HepG2 (cell line): ENCODE data around the gene PPP4R1. TPM values are rescaled to one million over a fixed set of nuclear protein-coding genes. Genes with fewer than 3 reads are reported as not detected.

Source experiments
- ATAC-seq: fragments of 200-7000 bp; cut with Tn5 transposase; 3 replicates; pipeline ENCODE4 v1.9.1; 2020; ENCODE audit warnings: mild to moderate bottlenecking, moderate library complexity
- BruUV-seq: library from RNA; stranded (reverse); fragments of 400-500 nt; replicated peaks from 2 replicates; lab custom pipeline; 2021; lab: Mats Ljungman, UMichigan
- CTCF ChIA-PET: fragments of 300-600 bp; formaldehyde crosslinking; extraction: SDS; loops from one replicate; lab custom pipeline; 2021; ENCODE audit warnings: low total read pairs, inconsistent platforms, low intra/inter-chr PET ratio; lab: Yijun Ruan, JAX
- POLR2A ChIA-PET: fragments of 350-600 bp; sonication (Branson Sonifier 250); formaldehyde crosslinking; loops from one replicate; lab custom pipeline; 2020; ENCODE audit warnings: antibody characterized with exemption, inconsistent platforms; lab: Yijun Ruan, JAX
- DNase-seq: peaks from one replicate; pipeline ENCODE4 v3.0.0-alpha.2; 2015; ENCODE audit warnings: low spot score
- FAIRE-seq: peaks from 3 replicates; lab custom pipeline; 2011; peaks lifted over from hg19 to GRCh38; lab: Jason Lieb, UNC
- H2AFZ ChIP-seq: one replicate; pipeline ENCODE4 v1.6.1; 2011; ENCODE audit warnings: low read length, inconsistent platforms
- H3K27ac ChIP-seq: fragments of 300-600 bp; 3 replicates; pipeline ENCODE4 v1.8.0; 2011; ENCODE audit warnings: mixed run types, mild to moderate bottlenecking, mixed read lengths, low read length, inconsistent platforms; ENCODE audit not compliant: insufficient read depth; ENCODE audit errors: extremely low read length
- H3K27me3 ChIP-seq, 2 experiments: fragments of 200-600 bp in 1 of 2; 2 replicates in 1 of 2; 3 replicates in 1 of 2; pipeline versions ENCODE4 v1.6.0 to v1.8.0; 2011; ENCODE audit warnings: low read length in 2 of 2, mild to moderate bottlenecking in 2 of 2, moderate library complexity in 2 of 2, inconsistent platforms in 1 of 2; ENCODE audit not compliant: insufficient read depth in 2 of 2, control insufficient read depth in 1 of 2
- H3K36me3 ChIP-seq, 2 experiments: fragments of 200-600 bp in 1 of 2; replicated peaks in 1 of 2; 2 replicates in 1 of 2; 3 replicates in 1 of 2; pipeline versions ENCODE4 v1.5.1 to v1.8.0; 2011; ENCODE audit warnings: low read length in 2 of 2, inconsistent platforms in 1 of 2; ENCODE audit not compliant: insufficient read depth in 2 of 2, control insufficient read depth in 1 of 2
- H3K4me1 ChIP-seq: 2 replicates; pipeline ENCODE4 v1.5.1; 2012; ENCODE audit warnings: low read length, inconsistent platforms; ENCODE audit not compliant: insufficient read depth
- H3K4me2 ChIP-seq: 2 replicates; pipeline ENCODE4 v1.6.0; 2011; ENCODE audit warnings: low read depth, low read length, inconsistent platforms
- H3K4me3 ChIP-seq, 3 experiments: fragments of 200-600 bp in 1 of 3; sonication (generic), shearing (Covaris generic) in 1 of 3; replicated peaks in 1 of 3; 2 replicates each; pipeline ENCODE4 v1.5.1; 2011 to 2016; ENCODE audit warnings: low read length in 3 of 3, inconsistent platforms in 2 of 3, low read depth in 2 of 3, mild to moderate bottlenecking in 2 of 3, control low read depth in 1 of 3, mixed read lengths in 1 of 3; ENCODE audit not compliant: insufficient read depth in 1 of 3
- H3K79me2 ChIP-seq: one replicate; pipeline ENCODE4 v1.6.1; 2011; ENCODE audit warnings: low read length, inconsistent platforms; ENCODE audit not compliant: insufficient read depth
- H3K9ac ChIP-seq: 2 replicates; pipeline ENCODE4 v1.6.0; 2011; ENCODE audit warnings: mild to moderate bottlenecking, low read depth, low read length, inconsistent platforms; ENCODE audit not compliant: insufficient read depth
- H3K9me3 ChIP-seq: 2 replicates; pipeline ENCODE4 v1.5.1; 2012; ENCODE audit warnings: mild to moderate bottlenecking, low read length
- H4K20me1 ChIP-seq: 2 replicates; pipeline ENCODE4 v1.6.0; 2011; ENCODE audit warnings: inconsistent platforms, mild to moderate bottlenecking, low read length, moderate library complexity; ENCODE audit not compliant: insufficient read depth
- CREM ChIP-seq, 2 experiments: sonication (generic) in 1 of 2; formaldehyde crosslinking in 1 of 2; IDR thresholded peaks; 2 replicates each; pipeline versions ENCODE4 v1.4.0 to v1.6.1; 2016 to 2020; ENCODE audit warnings: antibody characterized with exemption in 1 of 2, mild to moderate bottlenecking in 1 of 2, missing genetic modification reagents in 1 of 2
- ESRRA ChIP-seq: sonication (generic); formaldehyde crosslinking; IDR thresholded peaks from 2 replicates; pipeline ENCODE4 v1.5.1; 2020; ENCODE audit warnings: mild to moderate bottlenecking, low read depth, missing genetic modification reagents
- ISX ChIP-seq: sonication (generic); formaldehyde crosslinking; conservative IDR thresholded peaks from 2 replicates; pipeline ENCODE4 v1.5.0; 2020; ENCODE audit warnings: missing genetic modification reagents
- MIXL1 ChIP-seq: IDR thresholded peaks from 2 replicates; pipeline ENCODE4 v1.6.1; 2016
- NKX3-1 ChIP-seq: sonication (generic); formaldehyde crosslinking; IDR thresholded peaks from 2 replicates; pipeline ENCODE4 v1.5.0; 2020; ENCODE audit warnings: missing genetic modification reagents
- SALL2 ChIP-seq: sonication (generic); formaldehyde crosslinking; IDR thresholded peaks from 2 replicates; pipeline ENCODE4 v1.8.1; 2023; ENCODE audit warnings: mild to moderate bottlenecking, missing genetic modification reagents, inconsistent platforms
- XBP1 ChIP-seq: sonication (generic); formaldehyde crosslinking; IDR thresholded peaks from 2 replicates; pipeline ENCODE4 v1.5.0; 2020; ENCODE audit warnings: missing genetic modification reagents
- YEATS4 ChIP-seq: sonication (generic); formaldehyde crosslinking; IDR thresholded peaks from 2 replicates; pipeline ENCODE4 v1.4.0; 2020; ENCODE audit warnings: missing genetic modification reagents, borderline replicate concordance
- ZNF224 ChIP-seq: sonication (generic); formaldehyde crosslinking; IDR thresholded peaks from 2 replicates; pipeline ENCODE4 v1.5.0; 2020; ENCODE audit warnings: mild to moderate bottlenecking, missing genetic modification reagents
- ZNF546 ChIP-seq: sonication (generic); formaldehyde crosslinking; conservative IDR thresholded peaks from 2 replicates; pipeline ENCODE4 v1.8.1; 2023; ENCODE audit warnings: mild to moderate bottlenecking, missing genetic modification reagents
- ZNF605 ChIP-seq: sonication (generic); formaldehyde crosslinking; IDR thresholded peaks from 2 replicates; pipeline ENCODE4 v1.8.0; 2022; ENCODE audit warnings: mild to moderate bottlenecking, missing genetic modification reagents
- ZNF615 ChIP-seq: sonication (generic); formaldehyde crosslinking; IDR thresholded peaks from 2 replicates; pipeline ENCODE4 v1.5.0; 2020; ENCODE audit warnings: mild to moderate bottlenecking, missing genetic modification reagents, borderline replicate concordance
- ZNF883 ChIP-seq: sonication (generic); formaldehyde crosslinking; IDR thresholded peaks from 2 replicates; pipeline ENCODE4 v1.5.1; 2020; ENCODE audit warnings: mild to moderate bottlenecking, missing genetic modification reagents; ENCODE audit errors: not compliant biosample characterization
- WGBS: methylation state at CpG from one replicate; pipeline ENCODE4 v1.1.6; 2017; ENCODE audit warnings: low lambda C conversion rate; 5-methylcytosine and 5-hydroxymethylcytosine counted together
- in situ Hi-C: cut with HindIII; loops from 2 replicates; pipeline ENCODE4 v1.10.0; 2017; ENCODE audit warnings: low pct_unique_long_range_greater_than_20kb; ENCODE audit not compliant: extremely low pct_ligation_motif_present
- intact Hi-C: fragments of 100-400 bp; cut with micrococcal nuclease; formaldehyde crosslinking; loops from one replicate; pipeline ENCODE4 v1.10.0; 2022; ENCODE audit not compliant: unreplicated experiment
- polyA plus RNA-seq, 8 experiments: library from polyadenylated mRNA; depleted of rRNA in 3 of 8; stranded (reverse) in 7 of 8; unstranded in 1 of 8; fragments of >200 nt; fragmentation: Illumina TruSeq in 4 of 8; extraction: Trizol in 4 of 8; gene quantifications; 2 replicates each; pipeline versions ENCODE4 v1.2.1 to v1.2.3, GENCODE V29; 2011 to 2016; ENCODE audit warnings: low read depth in 4 of 8, missing spikeins in 1 of 8, mixed read lengths in 1 of 8; ENCODE audit not compliant: insufficient read depth in 1 of 8
- total RNA-seq, 5 experiments: library from RNA; depleted of rRNA; stranded (reverse); fragments of >200 nt; fragmentation: Illumina TruSeq; extraction: Trizol; gene quantifications; 2 replicates each; pipeline ENCODE4 v1.2.3, GENCODE V29; 2016; ENCODE audit warnings: low read depth in 1 of 5
- TF ChIP-seq, protein P1 (sequence below): IDR thresholded peaks from 2 replicates; pipeline ENCODE4 v1.6.1; 2016; ENCODE audit warnings: low read depth, control low read depth
- TF ChIP-seq, protein P2 (sequence below): sonication (generic); formaldehyde crosslinking; IDR thresholded peaks from 2 replicates; pipeline ENCODE4 v1.8.1; 2023; ENCODE audit warnings: mild to moderate bottlenecking, missing genetic modification reagents
- TF ChIP-seq, protein P3 (sequence below): IDR thresholded peaks from 2 replicates; pipeline ENCODE4 v1.6.1; 2016; ENCODE audit warnings: missing genetic modification reagents, missing compliant biosample characterization

Gene PPP4R1
- total and polyA plus RNA-seq, 2 of the 13 experiments (the other 11 are each of a cell fraction or from before 2014, with no cell fraction given) = 66.5 to 72.4 TPM

DNA sequence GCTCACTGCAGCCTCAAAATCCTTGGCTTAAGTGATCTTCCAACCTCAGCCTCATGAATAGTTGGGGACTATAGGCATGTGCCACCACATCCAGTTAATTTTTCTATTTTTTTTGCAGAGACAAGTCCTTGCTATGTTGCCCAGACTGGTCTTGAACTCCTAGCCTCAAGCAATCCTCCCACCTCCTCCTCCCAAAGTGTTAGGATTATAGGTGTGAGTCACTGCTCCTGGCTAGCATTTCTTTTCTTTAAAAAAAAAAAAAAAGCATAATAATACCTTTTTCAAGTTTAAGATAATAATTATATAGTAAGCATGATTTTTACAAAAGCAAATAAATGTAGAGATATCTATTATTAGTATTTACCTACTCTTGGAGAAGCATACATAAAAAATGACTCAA, 36.1 kb downstream of the PPP4R1 start:
- Histone ChIP-seq H3K27me3 (no peaks in the 10 kb centered on the region), H3K36me3 (peaks cover 4 to 65% of the 10 kb centered on the region in 2 experiments), H3K9me3 (no peaks in the 10 kb centered on the region), H3K4me3 (no peak overlapping the region), H2AFZ (no peak overlapping the region), H3K9ac (no peak overlapping the region), H3K4me2 (no peak overlapping the region), H4K20me1 (peaks cover 7% of the 10 kb centered on the region; the same call in 1 of the 2 replicates), H3K4me1 (peaks cover 9% of the 10 kb centered on the region), H3K27ac (no peak overlapping the region), H3K79me2 (peaks cover 2% of the 10 kb centered on the region)
- in situ Hi-C loops = no loop called here
- CTCF ChIA-PET = no interaction called here
- POLR2A ChIA-PET = no interaction called here
- TF ChIP-seq ZNF605 (CRISPR knock-in tag) = no peak
- TF ChIP-seq MIXL1 (CRISPR knock-in tag) = no peak
- TF ChIP-seq SALL2 = no peak
- TF ChIP-seq ZNF546 = no peak
- FAIRE-seq (no peak), DNase-seq (no peak), ATAC-seq (no peak)
- intact Hi-C loops = loop anchor here (5.0 to 10.0 kb wide), 4 partner anchors 34 to 214 kb away; partner anchors contain the start of gene PPP4R1
- BruUV-seq = no TSS peak

DNA sequence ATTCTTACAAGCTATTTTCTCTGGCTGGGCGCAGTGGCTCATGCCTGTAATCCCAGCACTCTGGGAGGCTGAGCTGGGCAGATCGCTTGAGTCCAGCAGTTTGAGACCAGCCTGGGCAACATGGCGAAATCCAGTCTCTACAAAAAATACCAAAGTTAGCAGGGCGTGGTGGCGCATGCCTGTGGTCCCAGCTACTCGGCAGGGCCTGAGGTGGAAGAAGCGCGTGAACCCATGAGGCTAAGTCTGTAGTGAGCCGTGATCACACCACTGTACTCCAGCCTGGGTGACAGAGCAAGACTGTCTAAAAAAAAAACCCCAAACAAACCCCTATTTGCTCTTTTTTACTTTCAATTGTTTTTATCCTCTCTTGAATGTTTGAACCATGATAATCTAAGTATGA, 37.0 kb downstream of the PPP4R1 start:
- in situ Hi-C loops (no loop called here), intact Hi-C loops (loop anchor here (5.0 to 10.0 kb wide), 4 partner anchors 35 to 215 kb away; partner anchors contain the start of gene PPP4R1)
- 98% methylated on average over 9 of the region's 9 CpGs for WGBS
- Histone ChIP-seq H3K4me3 (no peak overlapping the region), H3K9ac (no peak overlapping the region), H3K27me3 (no peaks in the 10 kb centered on the region), H3K27ac (no peak overlapping the region), H4K20me1 (peaks cover 7% of the 10 kb centered on the region; the same call in 1 of the 2 replicates), H3K4me1 (peaks cover 9% of the 10 kb centered on the region), H3K79me2 (peaks cover 2% of the 10 kb centered on the region), H3K9me3 (no peaks in the 10 kb centered on the region), H3K4me2 (no peak overlapping the region), H3K36me3 (peaks cover 2 to 57% of the 10 kb centered on the region in 2 experiments), H2AFZ (no peak overlapping the region)
- FAIRE-seq (no peak), DNase-seq (no peak), ATAC-seq (no peak)
- CTCF ChIA-PET = no interaction called here
- BruUV-seq = no TSS peak
- TF ChIP-seq ZNF883 (CRISPR knock-in tag) = no peak
- TF ChIP-seq ZNF615 (CRISPR knock-in tag) = no peak
- no peak for TF ChIP-seq CREM (IDR thresholded peaks at IDR 0.05)
- TF ChIP-seq CREM (CRISPR knock-in tag; IDR thresholded peaks at IDR 0.05) = no peak
- TF ChIP-seq, protein P1, sequence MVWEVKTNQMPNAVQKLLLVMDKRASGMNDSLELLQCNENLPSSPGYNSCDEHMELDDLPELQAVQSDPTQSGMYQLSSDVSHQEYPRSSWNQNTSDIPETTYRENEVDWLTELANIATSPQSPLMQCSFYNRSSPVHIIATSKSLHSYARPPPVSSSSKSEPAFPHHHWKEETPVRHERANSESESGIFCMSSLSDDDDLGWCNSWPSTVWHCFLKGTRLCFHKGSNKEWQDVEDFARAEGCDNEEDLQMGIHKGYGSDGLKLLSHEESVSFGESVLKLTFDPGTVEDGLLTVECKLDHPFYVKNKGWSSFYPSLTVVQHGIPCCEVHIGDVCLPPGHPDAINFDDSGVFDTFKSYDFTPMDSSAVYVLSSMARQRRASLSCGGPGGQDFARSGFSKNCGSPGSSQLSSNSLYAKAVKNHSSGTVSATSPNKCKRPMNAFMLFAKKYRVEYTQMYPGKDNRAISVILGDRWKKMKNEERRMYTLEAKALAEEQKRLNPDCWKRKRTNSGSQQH (CRISPR knock-in tag) = no peak
- TF ChIP-seq, protein P2, sequence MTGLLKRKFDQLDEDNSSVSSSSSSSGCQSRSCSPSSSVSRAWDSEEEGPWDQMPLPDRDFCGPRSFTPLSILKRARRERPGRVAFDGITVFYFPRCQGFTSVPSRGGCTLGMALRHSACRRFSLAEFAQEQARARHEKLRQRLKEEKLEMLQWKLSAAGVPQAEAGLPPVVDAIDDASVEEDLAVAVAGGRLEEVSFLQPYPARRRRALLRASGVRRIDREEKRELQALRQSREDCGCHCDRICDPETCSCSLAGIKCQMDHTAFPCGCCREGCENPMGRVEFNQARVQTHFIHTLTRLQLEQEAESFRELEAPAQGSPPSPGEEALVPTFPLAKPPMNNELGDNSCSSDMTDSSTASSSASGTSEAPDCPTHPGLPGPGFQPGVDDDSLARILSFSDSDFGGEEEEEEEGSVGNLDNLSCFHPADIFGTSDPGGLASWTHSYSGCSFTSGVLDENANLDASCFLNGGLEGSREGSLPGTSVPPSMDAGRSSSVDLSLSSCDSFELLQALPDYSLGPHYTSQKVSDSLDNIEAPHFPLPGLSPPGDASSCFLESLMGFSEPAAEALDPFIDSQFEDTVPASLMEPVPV (CRISPR knock-in tag) = no peak
- TF ChIP-seq ISX (CRISPR knock-in tag) = no peak
- TF ChIP-seq NKX3-1 (CRISPR knock-in tag) = no peak
- no peak for TF ChIP-seq ZNF224 (CRISPR knock-in tag)
- TF ChIP-seq, protein P3, sequence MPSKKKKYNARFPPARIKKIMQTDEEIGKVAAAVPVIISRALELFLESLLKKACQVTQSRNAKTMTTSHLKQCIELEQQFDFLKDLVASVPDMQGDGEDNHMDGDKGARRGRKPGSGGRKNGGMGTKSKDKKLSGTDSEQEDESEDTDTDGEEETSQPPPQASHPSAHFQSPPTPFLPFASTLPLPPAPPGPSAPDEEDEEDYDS (CRISPR knock-in tag) = no peak
- no peak for TF ChIP-seq YEATS4 (CRISPR knock-in tag)
- no peak for TF ChIP-seq XBP1 (CRISPR knock-in tag)
- no peak for TF ChIP-seq ESRRA (CRISPR knock-in tag)
- POLR2A ChIA-PET = no interaction called here
